Measurements from ENCODE around the gene ABCD2. TPM values are rescaled to one million over a fixed set of nuclear protein-coding genes. Genes with fewer than 3 reads are reported as not detected.

Gene ABCD2
- total RNA-seq: 1 to 10 TPM in 2 of 6 donors, under 1 TPM in 3, not detected in 1; 0.20 to 2.2 (median 0.47) TPM

- ATAC-seq (ENCODE audit: low FRiP score in 2 of 2) (peak; percentile 68 to 93), DNase-seq (peak in 1 of 2 donors; percentile 37)
- Histone ChIP-seq H3K4me1 (peaks cover 2 to 19% (median 5%) of the 10 kb centered on the region in 4 donors), H3K27me3 (no peaks in the 10 kb centered on the region), H3K9me3 (no peaks in the 10 kb centered on the region), H3K36me3 (no peaks in the 10 kb centered on the region), H3K27ac (peak within 1 kb of the TSS; percentile 5 to 72 (median 58)), H3K4me3 (peak within 1 kb of the TSS; percentile 36 to 52 (median 44))
- TF ChIP-seq EP300 (IDR thresholded peaks at IDR 0.05): no peak
- peak in 1 of 2 donors; percentile 7 for TF ChIP-seq POLR2AphosphoS5 (IDR thresholded peaks at IDR 0.05)
- TF ChIP-seq CTCF (IDR thresholded peaks at IDR 0.05): peak in 1 of 6 experiments; percentile 5
- peak in 1 of 4 donors; percentile 46 for TF ChIP-seq POLR2A (IDR thresholded peaks at IDR 0.05)
- 0 to 1% methylated on average over 20 of the region's 20 CpGs for WGBS, 2 donors
Observed at GRCh38 chr12:39619660-39620433, at the start of gene ABCD2. Gene ABCD2 (minus strand): TSS chr12:39619803. CDS start chr12:39619615, 188 bp downstream.

DNA sequence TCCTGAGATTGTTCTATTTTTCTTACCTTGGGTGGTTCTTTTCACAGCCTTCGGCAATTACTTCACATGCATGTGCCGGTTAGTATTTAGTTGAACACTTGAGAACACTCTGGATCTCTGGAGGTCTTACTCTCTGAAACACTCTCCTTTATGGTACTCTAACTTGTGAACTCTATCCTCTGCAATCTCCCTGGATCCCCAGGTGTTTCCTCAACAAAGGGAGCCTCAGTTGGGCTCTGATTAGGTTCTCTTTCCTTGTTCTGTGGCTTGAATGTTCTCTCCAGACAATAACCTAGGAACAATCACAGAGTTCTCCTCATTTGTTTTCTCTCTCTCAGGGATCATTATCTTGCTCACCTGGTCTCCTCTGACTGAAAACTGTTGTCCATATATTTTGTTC, 40.5 kb upstream of the ABCD2 start:
- Histone ChIP-seq H3K36me3 (no peaks in the 10 kb centered on the region), H3K9me3 (no peaks in the 10 kb centered on the region), H3K27me3 (no peaks in the 10 kb centered on the region), H3K27ac (no peak overlapping the region), H3K4me1 (no peaks in the 10 kb centered on the region), H3K4me3 (no peak overlapping the region)
- no peak for TF ChIP-seq EP300 (IDR thresholded peaks at IDR 0.05)
- no peak for TF ChIP-seq POLR2A (IDR thresholded peaks at IDR 0.05)
- no peak for TF ChIP-seq CTCF (IDR thresholded peaks at IDR 0.05)
- ATAC-seq (ENCODE audit: low FRiP score in 2 of 2): no peak
- DNase-seq: no peak
- WGBS, 2 donors: 88 to 93% methylated on average over 2 of the region's 2 CpGs

DNA sequence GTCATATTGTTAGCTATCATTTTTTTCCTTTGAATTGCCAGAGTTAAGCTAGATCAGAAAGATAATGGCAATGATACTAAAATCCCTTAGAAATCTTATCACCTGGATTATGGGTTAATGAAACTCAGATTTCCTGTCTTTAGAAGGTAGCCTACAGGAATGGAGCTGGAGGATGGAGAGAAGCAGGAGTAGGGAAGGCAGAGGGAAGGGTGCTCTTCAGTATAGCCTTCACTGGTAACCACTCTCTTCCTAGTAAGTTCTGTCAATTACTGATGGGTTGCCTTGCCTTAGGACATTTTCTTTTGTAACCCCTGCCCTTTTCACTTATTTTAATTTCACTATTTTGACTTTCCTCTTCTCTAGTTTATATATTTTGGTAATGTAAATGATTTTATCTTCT, 27.8 kb upstream of the ABCD2 start:
- TF ChIP-seq CTCF (IDR thresholded peaks at IDR 0.05) (no peak), POLR2AphosphoS5 (IDR thresholded peaks at IDR 0.05) (no peak), POLR2A (IDR thresholded peaks at IDR 0.05) (no peak), EP300 (IDR thresholded peaks at IDR 0.05) (no peak)
- no peaks in the 10 kb centered on the region for H3K4me1 ChIP-seq
- ATAC-seq (ENCODE audit: low FRiP score in 2 of 2) (no peak), DNase-seq (no peak)
- H3K27me3 ChIP-seq: no peaks in the 10 kb centered on the region
- H3K4me3 ChIP-seq: no peak overlapping the region
- no peaks in the 10 kb centered on the region for H3K9me3 ChIP-seq
- H3K27ac ChIP-seq: no peak overlapping the region
- H3K36me3 ChIP-seq: no peaks in the 10 kb centered on the region

GRCh38 chr12:39646963-39647362, 27.4 kb upstream of the ABCD2 start:
- no peak for ATAC-seq (ENCODE audit: low FRiP score in 2 of 2)
- Histone ChIP-seq H3K27me3 (no peaks in the 10 kb centered on the region), H3K9me3 (no peaks in the 10 kb centered on the region), H3K4me3 (no peak overlapping the region), H3K4me1 (no peaks in the 10 kb centered on the region), H3K36me3 (no peaks in the 10 kb centered on the region), H3K27ac (no peak overlapping the region)
- no peak for TF ChIP-seq POLR2AphosphoS5 (IDR thresholded peaks at IDR 0.05)
- TF ChIP-seq POLR2A (IDR thresholded peaks at IDR 0.05): no peak
- TF ChIP-seq CTCF (IDR thresholded peaks at IDR 0.05): no peak
- TF ChIP-seq EP300 (IDR thresholded peaks at IDR 0.05): no peak
- DNase-seq: no peak
- 51 to 67% methylated on average over 2 of the region's 2 CpGs for WGBS, 2 donors

DNA sequence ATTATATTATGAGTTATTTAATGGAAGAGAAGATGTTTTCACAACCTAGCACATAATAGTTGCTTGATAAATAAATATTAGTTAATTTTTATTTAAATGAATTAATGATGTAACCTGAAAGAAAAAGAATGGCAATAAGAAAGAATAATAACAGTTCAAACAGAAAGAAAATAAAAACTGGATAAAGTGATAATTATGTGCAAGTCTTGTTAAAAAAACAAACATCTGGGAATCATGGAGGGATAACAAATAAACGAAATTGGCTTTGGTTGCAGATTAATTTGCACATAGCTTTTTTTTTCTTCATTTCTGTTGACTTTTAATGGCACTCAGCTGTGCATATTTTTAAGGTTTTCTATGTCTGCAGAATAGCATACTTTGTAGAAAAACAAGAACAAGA, 23.4 kb upstream of the ABCD2 start:
- no peaks in the 10 kb centered on the region for H3K27me3 ChIP-seq
- no peaks in the 10 kb centered on the region for H3K9me3 ChIP-seq
- no peaks in the 10 kb centered on the region for H3K4me1 ChIP-seq
- TF ChIP-seq CTCF (IDR thresholded peaks at IDR 0.05) (no peak), POLR2A (IDR thresholded peaks at IDR 0.05) (no peak), EP300 (IDR thresholded peaks at IDR 0.05) (no peak), POLR2AphosphoS5 (IDR thresholded peaks at IDR 0.05) (no peak)
- DNase-seq: no peak
- WGBS, 2 donors: 58 to 71% methylated on average over 1 of the region's 1 CpG
- H3K36me3 ChIP-seq: no peaks in the 10 kb centered on the region
- no peak for ATAC-seq (ENCODE audit: low FRiP score in 2 of 2)
- H3K4me3 ChIP-seq: no peak overlapping the region
- no peak overlapping the region for H3K27ac ChIP-seq

Measured in upper lobe of left lung (tissue), 6 donors.